ENCODE data around the gene NGEF. TPM values are rescaled to one million over a fixed set of nuclear protein-coding genes. Genes with fewer than 3 reads are reported as not detected.
A peak's percentile ranks its signal among the peaks of the same experiment; 100 is the strongest.

Gene NGEF
- total RNA-seq, 1 experiment from 2014 or later, result 3.9 TPM

DNA sequence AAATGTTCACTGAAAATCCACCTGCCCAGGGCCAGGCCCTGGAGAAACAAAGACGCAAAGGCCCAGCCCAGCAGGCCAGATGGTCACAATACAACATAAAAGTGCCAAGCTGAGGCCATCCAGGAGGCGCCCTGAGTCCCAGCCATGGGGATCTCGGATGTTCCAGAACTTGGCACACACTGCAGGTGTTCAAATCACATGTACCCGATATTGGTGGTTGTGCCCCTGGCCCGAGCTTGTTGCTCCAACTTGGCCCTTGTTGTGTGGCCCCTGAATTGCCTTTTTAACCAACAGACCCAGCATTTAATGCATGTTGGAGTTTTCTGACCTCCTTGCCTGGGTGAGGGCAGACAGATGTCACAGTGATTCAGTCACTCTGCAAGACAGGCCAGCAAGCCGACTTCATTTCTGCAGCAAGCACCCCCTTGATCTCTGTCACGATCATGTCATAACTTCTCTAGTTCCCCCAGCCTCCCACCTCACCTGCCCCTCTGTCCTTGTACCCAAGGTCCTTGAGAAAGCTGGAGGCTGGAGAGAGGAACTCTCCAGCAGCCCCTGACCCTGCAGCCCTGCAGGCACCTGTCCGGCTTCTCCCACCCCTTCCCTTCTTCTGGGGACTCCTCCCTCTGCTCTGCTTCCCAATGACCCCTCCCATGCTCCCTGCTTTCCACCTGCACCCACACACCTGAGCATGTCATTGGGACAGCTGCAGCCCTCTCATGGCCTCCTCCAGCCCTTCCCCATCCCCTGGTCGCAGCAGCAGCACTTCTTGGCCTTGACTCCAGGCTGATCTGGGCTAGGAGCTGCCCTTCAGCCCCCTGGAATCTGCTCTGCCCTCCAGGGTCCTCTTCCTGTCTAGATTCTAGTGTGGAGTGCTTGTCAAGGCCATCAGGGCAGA is 9.1 kb downstream of the NGEF start:
- Histone ChIP-seq H3K27me3 (ENCODE audit: control insufficient read depth, insufficient read depth, low read length) (no peaks in the 10 kb centered on the region), H3K36me3 (replicated peaks; ENCODE audit: control insufficient read depth, insufficient read depth, low read length) (no peaks in the 10 kb centered on the region), H3K4me3 (ENCODE audit: insufficient read depth, low read depth, low read length) (no peak overlapping the region)
- no peak for DNase-seq

DNA sequence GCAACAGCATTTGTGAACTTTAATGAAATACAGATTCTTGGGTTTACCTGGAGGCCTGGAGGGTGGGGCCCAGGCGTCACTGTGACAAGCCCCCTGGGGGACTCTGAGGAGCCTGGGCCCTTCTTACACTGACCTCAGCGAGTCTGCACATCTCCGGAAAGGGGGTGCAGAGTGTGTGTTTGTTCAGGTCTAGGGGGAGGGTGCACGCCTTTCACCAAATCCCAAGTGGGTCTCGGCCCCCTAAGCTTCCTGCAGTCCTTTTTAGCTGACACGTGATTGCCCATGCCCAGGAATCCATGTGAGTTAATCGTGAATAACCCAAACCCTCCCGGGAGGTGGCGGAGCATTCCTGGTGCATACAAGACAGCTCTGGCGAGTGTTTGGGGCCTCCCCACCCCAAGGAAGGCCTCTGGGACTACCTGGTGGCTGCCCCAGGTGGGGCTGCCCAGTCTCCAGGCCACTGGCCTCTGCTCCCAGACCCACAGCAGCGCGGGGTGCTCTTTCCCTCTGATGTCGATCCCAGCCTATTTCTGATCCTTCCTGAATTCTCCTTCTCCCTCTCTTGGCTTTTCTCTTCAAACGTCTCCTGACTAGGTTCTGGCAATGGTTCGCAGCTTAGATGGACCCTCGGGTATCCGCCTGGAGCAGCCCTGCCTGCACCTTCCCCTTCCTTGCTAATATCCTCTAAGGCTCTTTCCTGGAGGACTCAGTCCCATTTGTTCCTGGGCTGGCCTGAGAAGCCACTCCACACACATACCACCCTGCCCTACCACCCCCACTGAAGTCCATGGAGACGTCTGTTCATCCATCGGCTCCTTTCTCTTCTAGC is 10.0 kb downstream of the NGEF start:
- no peaks in the 10 kb centered on the region for H3K36me3 ChIP-seq (replicated peaks; ENCODE audit: control insufficient read depth, insufficient read depth, low read length)
- no peak for DNase-seq
- no peaks in the 10 kb centered on the region for H3K27me3 ChIP-seq (ENCODE audit: control insufficient read depth, insufficient read depth, low read length)
- no peak overlapping the region for H3K4me3 ChIP-seq (ENCODE audit: insufficient read depth, low read depth, low read length)

DNA sequence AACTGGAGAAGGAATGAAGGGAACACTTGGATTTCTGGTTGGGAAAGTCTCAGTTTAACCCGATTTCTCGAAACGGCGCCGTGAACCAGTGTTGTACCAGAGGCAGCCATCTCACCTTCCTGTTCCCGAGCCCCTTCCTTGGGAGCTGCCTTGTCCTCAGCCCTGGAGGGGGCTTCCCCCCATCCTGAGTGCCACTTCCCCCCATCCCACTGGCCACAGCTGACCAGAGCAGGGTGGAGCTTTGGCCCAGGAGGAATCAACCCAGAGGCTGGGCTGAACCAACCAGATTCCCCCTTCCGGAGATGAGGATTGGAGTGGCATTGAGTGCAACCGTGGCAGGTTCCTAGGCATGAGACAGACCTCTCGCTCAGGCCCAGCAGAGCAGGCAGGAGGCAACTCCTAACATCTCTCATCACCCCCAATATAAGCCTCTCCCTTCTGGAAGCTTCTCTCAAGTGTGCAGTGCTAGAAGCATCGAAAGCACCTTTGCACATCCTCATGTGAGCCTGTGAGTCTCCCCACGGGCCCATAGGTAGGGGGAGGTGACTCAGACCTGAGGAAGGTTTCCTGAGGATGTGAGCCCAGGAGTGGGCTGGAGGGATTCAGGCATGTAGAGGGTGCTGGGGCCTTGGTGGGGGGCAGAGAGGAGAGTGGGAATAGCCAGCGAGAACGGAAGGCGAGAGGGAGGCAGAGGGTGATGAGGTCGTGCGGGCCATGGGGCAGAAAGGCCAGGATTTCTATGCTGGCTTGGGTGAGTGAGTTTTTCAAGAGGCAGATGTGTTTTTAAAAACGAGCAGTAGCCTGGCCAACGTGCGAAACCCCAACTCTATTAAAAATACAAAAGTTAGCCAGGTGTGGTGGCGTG is 11.9 kb downstream of the NGEF start:
- DNase-seq, result no peak
- no peak overlapping the region for H3K4me3 ChIP-seq (ENCODE audit: insufficient read depth, low read depth, low read length)
- H3K27me3 ChIP-seq (ENCODE audit: control insufficient read depth, insufficient read depth, low read length), result no peaks in the 10 kb centered on the region
- no peaks in the 10 kb centered on the region for H3K36me3 ChIP-seq (replicated peaks; ENCODE audit: control insufficient read depth, insufficient read depth, low read length)

GRCh38 chr2:232999354-232999753 is 13.7 kb downstream of the NGEF start:
- no peaks in the 10 kb centered on the region for H3K27me3 ChIP-seq (ENCODE audit: control insufficient read depth, insufficient read depth, low read length)
- no peak overlapping the region for H3K4me3 ChIP-seq (ENCODE audit: insufficient read depth, low read depth, low read length)
- peak; percentile 71 for DNase-seq
- H3K36me3 ChIP-seq (replicated peaks; ENCODE audit: control insufficient read depth, insufficient read depth, low read length), result no peaks in the 10 kb centered on the region

DNA sequence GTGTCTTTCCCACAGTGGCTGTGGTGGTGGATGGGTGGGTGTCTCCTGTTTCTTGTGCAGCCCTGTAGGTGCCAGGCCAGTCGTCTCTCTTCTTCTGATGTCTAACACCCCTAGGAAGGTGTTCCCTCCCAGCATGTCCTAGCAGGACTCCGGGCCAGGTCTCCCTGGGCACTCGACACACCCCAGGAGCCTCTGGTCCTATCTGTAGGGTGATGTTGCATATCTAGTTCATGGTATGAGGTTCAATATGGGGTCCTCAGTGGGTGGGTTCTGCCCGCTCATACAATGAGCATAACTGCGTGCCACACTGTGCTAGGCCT is 14.4 kb downstream of the NGEF start:
- H3K27me3 ChIP-seq (ENCODE audit: control insufficient read depth, insufficient read depth, low read length), result no peaks in the 10 kb centered on the region
- DNase-seq, result no peak
- no peaks in the 10 kb centered on the region for H3K36me3 ChIP-seq (replicated peaks; ENCODE audit: control insufficient read depth, insufficient read depth, low read length)
- no peak overlapping the region for H3K4me3 ChIP-seq (ENCODE audit: insufficient read depth, low read depth, low read length)

- Histone ChIP-seq H3K36me3 (replicated peaks; ENCODE audit: control insufficient read depth, insufficient read depth, low read length) (no peaks in the 10 kb centered on the region), H3K4me3 (ENCODE audit: insufficient read depth, low read depth, low read length) (no peak overlapping the region), H3K27me3 (ENCODE audit: control insufficient read depth, insufficient read depth, low read length) (no peaks in the 10 kb centered on the region)
- no peak for DNase-seq
Measured at GRCh38 chr2:232997749-232998665, 15.0 kb downstream of the NGEF start.

- no peak for DNase-seq
- Histone ChIP-seq H3K36me3 (replicated peaks; ENCODE audit: control insufficient read depth, insufficient read depth, low read length) (no peaks in the 10 kb centered on the region), H3K4me3 (ENCODE audit: insufficient read depth, low read depth, low read length) (no peak overlapping the region), H3K27me3 (ENCODE audit: control insufficient read depth, insufficient read depth, low read length) (no peaks in the 10 kb centered on the region)
Measured at GRCh38 chr2:232994446-232994845, 18.6 kb downstream of the NGEF start.

DNA sequence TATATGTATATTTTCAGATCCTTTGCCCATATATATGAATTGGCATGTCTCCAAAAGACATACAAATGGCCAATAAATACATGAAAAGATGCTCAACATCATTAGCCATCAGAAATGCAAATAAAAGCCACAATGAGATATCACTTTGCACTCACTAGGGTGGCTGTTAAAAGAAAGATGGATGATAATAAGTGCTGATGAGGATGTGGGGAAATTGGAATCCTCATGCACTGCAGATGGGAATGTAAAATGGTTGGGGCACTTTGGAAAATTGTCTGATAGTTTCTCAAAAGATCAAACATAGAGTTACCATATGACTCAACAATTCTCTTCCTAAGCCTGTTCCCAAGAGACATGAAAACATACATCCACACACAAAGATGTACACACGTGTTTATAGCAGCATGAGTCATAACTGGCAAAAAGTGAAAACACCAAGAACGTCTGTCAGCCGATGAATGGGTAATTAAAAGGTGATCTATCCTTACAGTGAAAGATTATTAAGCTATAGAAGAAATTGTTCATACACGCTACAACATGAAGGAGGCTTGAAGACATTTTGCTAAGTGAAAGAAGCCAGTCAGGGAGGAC is 19.7 kb downstream of the NGEF start:
- Histone ChIP-seq H3K36me3 (replicated peaks; ENCODE audit: control insufficient read depth, insufficient read depth, low read length) (no peaks in the 10 kb centered on the region), H3K4me3 (ENCODE audit: insufficient read depth, low read depth, low read length) (no peak overlapping the region), H3K27me3 (ENCODE audit: control insufficient read depth, insufficient read depth, low read length) (no peaks in the 10 kb centered on the region)
- DNase-seq, result no peak

- Histone ChIP-seq H3K27me3 (ENCODE audit: control insufficient read depth, insufficient read depth, low read length) (no peaks in the 10 kb centered on the region), H3K36me3 (replicated peaks; ENCODE audit: control insufficient read depth, insufficient read depth, low read length) (no peaks in the 10 kb centered on the region), H3K4me3 (ENCODE audit: insufficient read depth, low read depth, low read length) (no peak overlapping the region)
- DNase-seq, result no peak
Measured at GRCh38 chr2:232986155-232986554, 26.9 kb downstream of the NGEF start.

DNA sequence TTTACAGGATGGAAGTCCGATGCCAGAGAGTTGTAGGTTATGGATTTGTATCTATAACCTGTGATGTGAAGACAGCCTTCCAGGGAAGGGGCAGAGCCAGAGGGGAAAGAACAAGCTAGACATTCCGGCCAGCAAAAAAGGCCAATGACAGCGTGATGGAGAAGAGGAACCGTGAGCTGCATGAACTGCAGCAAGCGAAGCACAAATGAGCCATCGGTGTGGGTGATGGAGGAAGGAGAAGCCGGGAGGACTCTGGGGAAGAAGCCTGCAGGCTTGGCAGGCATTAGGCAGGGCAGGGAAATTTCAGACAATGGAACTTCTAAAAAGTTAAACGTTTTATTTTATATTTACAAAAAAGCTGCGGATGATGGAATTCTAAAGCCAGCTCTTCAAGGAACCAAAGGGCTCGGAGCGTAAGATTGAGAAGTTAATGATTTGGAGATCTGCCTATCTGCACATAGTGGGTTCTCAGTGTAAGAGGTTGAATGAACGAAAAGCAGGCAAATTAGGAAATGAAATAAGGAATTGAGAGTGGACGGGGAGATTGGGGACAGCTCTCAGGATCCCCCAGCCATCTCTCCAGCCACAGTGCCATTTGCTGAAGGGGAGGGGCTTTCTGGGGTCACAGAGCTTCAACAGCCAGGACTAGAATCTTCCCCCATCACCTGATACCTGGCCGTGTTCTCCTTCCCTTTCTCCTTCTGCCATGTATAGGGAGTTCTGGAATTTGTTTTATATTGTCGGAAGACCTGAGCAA is 28.4 kb downstream of the NGEF start:
- Histone ChIP-seq H3K27me3 (ENCODE audit: control insufficient read depth, insufficient read depth, low read length) (no peaks in the 10 kb centered on the region), H3K36me3 (replicated peaks; ENCODE audit: control insufficient read depth, insufficient read depth, low read length) (no peaks in the 10 kb centered on the region), H3K4me3 (ENCODE audit: insufficient read depth, low read depth, low read length) (no peak overlapping the region)
- no peak for DNase-seq

DNA sequence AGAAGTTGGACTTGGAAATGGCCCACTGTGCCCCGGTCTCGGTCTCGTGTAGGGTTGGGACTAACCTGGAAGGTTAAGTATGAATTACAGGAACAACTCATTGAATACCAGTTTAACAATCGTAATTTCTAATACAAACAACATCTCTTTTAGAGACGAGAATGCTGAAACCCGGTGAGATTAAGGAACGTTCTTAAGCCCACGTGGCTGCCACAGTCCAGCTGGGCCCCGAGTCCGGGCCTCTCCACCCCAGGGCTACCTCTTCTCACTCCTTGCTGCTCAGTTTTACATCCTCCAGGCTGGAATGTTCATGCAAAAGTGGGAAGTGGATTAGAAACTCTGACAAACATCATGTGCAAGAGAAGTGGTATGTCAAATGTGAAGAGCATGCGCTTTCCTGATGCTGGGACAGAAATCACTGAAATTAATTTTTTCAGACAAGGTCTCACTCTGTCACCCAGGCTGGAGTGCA is 29.4 kb downstream of the NGEF start:
- DNase-seq, result no peak
- no peak overlapping the region for H3K4me3 ChIP-seq (ENCODE audit: insufficient read depth, low read depth, low read length)
- no peaks in the 10 kb centered on the region for H3K36me3 ChIP-seq (replicated peaks; ENCODE audit: control insufficient read depth, insufficient read depth, low read length)
- no peaks in the 10 kb centered on the region for H3K27me3 ChIP-seq (ENCODE audit: control insufficient read depth, insufficient read depth, low read length)

DNA sequence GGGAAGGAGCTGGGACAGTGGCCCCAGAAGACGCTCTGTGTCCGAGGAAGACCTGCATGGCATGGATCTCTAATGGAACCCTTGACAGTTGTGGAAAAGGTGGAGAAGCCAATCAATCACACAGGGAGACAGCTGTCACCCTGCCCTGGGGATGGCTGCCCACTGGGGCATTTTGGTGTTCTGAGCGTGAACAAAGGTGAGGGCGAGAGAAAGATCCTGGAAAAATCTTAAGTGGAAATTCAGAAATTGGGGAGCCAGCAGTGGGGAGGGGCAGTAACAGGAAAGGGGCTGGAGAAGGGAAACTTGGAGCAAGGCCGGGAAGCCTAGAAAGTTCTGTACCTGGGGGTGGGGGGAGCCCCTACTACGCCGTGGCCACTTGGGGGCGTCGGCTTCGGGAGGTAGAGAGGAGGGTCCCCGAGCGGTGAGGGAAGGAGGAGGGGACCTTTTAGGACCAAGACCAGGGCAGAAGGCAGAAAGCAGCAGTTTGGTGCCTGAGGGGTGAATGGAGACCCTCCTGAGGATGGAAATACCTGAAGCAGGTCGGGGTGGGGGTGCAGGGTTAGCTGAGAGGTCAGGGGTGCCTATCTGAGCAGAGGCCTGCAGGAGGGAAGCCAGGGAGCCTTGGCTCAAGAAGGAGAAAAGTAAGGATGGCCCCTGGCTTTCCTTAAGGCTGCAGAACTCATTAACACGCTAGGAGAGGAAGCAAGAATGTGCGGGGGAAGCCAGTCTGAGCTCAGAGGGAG is 30.0 kb downstream of the NGEF start:
- H3K36me3 ChIP-seq (replicated peaks; ENCODE audit: control insufficient read depth, insufficient read depth, low read length), result no peaks in the 10 kb centered on the region
- peak; percentile 88 for DNase-seq

More for the DNA sequence above, 30.0 kb downstream of the NGEF start:
- no peaks in the 10 kb centered on the region for H3K27me3 ChIP-seq (ENCODE audit: control insufficient read depth, insufficient read depth, low read length)
- H3K4me3 ChIP-seq (ENCODE audit: insufficient read depth, low read depth, low read length), result no peak overlapping the region
